HCT116 (cell line): Measurements from ENCODE around the gene KRT74. TPM values are rescaled to one million over a fixed set of nuclear protein-coding genes. Genes with fewer than 3 reads are reported as not detected.

ENCODE experiments used
- ATAC-seq: fragments of 200-7000 bp; cut with Tn5 transposase; 2 replicates; pipeline ENCODE4 v1.9.1; 2020; ENCODE audit warnings: mild to moderate bottlenecking, moderate library complexity
- BruUV-seq: library from RNA; stranded (reverse); fragments of 400-500 nt; replicated peaks from 2 replicates; lab custom pipeline; 2021; lab: Mats Ljungman, UMichigan
- CTCF ChIA-PET: fragments of 300-600 bp; sonication (Branson Sonifier 250); formaldehyde crosslinking; loops from one replicate; lab custom pipeline; 2021; ENCODE audit warnings: antibody characterized with exemption; lab: Charles Lee
- POLR2A ChIA-PET: fragments of 300-600, 350-600 bp; sonication (Branson Sonifier 250); formaldehyde crosslinking; loops from one replicate; lab custom pipeline; 2021; ENCODE audit warnings: antibody characterized with exemption; lab: Charles Lee
- RAD21 ChIA-PET, 2 experiments: fragments of 300-600 bp; sonication (Branson Sonifier 250); formaldehyde crosslinking; loops; one replicate each; lab custom pipeline; 2023; ENCODE audit warnings: low total read pairs in 2 of 2; ENCODE audit not compliant: uncharacterized antibody in 2 of 2, unreplicated experiment in 2 of 2, low non-redundant PET in 1 of 2; lab: Charles Lee
- DNase-seq: peaks from one replicate; pipeline ENCODE4 v3.0.0-alpha.2; 2010; ENCODE audit warnings: low read depth, low spot score
- H2AFZ ChIP-seq: fragments of 200-600 bp; shearing (Covaris generic), sonication (generic); 2 replicates; pipeline ENCODE4 v1.6.1; 2017; ENCODE audit warnings: low read depth, mixed run types, mixed read lengths, antibody characterized with exemption, low read length; ENCODE audit not compliant: poor library complexity, severe bottlenecking
- H3K27ac ChIP-seq: 2 replicates; pipeline ENCODE4 v1.5.1; 2012; ENCODE audit warnings: low read depth, low read length
- H3K27me3 ChIP-seq: fragments of 200-600 bp; sonication (generic); 2 replicates; pipeline ENCODE4 v1.6.1; 2016; ENCODE audit warnings: mixed run types, low read length, mixed read lengths; ENCODE audit not compliant: insufficient read depth
- H3K36me3 ChIP-seq, 2 experiments: fragments of 200-500 bp in 1 of 2; fragments of 200-600 bp in 1 of 2; sonication (Bioruptor generic) in 1 of 2; sonication (generic) in 1 of 2; 2 replicates each; pipeline versions ENCODE4 v1.5.1 to v1.6.1; 2014 to 2016; ENCODE audit warnings: low read length in 2 of 2, inconsistent platforms in 1 of 2, mixed read lengths in 1 of 2, mixed run types in 1 of 2; ENCODE audit not compliant: insufficient read depth in 2 of 2, control insufficient read depth in 1 of 2
- H3K4me1 ChIP-seq, 2 experiments: fragments of 200-600 bp in 1 of 2; sonication (generic) in 1 of 2; 2 replicates each; pipeline versions ENCODE4 v1.5.1 to v1.6.1; 2012 to 2017; ENCODE audit warnings: low read length in 2 of 2, inconsistent platforms in 1 of 2, mild to moderate bottlenecking in 1 of 2, mixed read lengths in 1 of 2, mixed run types in 1 of 2, moderate library complexity in 1 of 2; ENCODE audit not compliant: insufficient read depth in 2 of 2, control insufficient read depth in 1 of 2
- H3K4me2 ChIP-seq: fragments of 200-600 bp; sonication (generic); 2 replicates; pipeline ENCODE4 v1.6.1; 2017; ENCODE audit warnings: mixed run types, low read length, mixed read lengths
- H3K4me3 ChIP-seq, 2 experiments: fragments of 200-600 bp in 1 of 2; sonication (generic) in 1 of 2; replicated peaks in 1 of 2; 2 replicates each; pipeline ENCODE4 v1.5.1; 2011 to 2016; ENCODE audit warnings: low read length in 2 of 2, control low read depth in 1 of 2, low read depth in 1 of 2, mild to moderate bottlenecking in 1 of 2, mixed read lengths in 1 of 2, mixed run types in 1 of 2
- H3K79me2 ChIP-seq: fragments of 200-600 bp; sonication (generic); 2 replicates; pipeline ENCODE4 v1.6.1; 2017; ENCODE audit warnings: mild to moderate bottlenecking, mixed run types, low read length, moderate library complexity, mixed read lengths; ENCODE audit not compliant: insufficient read depth
- H3K9ac ChIP-seq: fragments of 200-600 bp; sonication (generic); 2 replicates; pipeline ENCODE4 v1.6.1; 2016; ENCODE audit warnings: low read length, mixed read lengths
- H3K9me2 ChIP-seq: fragments of 200-600 bp; sonication (generic), shearing (Covaris generic); 2 replicates; pipeline ENCODE4 v1.6.1; 2017; ENCODE audit warnings: mixed run types, mild to moderate bottlenecking, moderate library complexity; ENCODE audit not compliant: insufficient read depth
- H3K9me3 ChIP-seq, 2 experiments: fragments of 200-500 bp in 1 of 2; fragments of 200-600 bp in 1 of 2; sonication (Bioruptor generic) in 1 of 2; sonication (generic) in 1 of 2; 2 replicates each; pipeline ENCODE4 v1.6.1; 2014 to 2017; ENCODE audit warnings: low read length in 2 of 2, mixed read lengths in 2 of 2, inconsistent platforms in 1 of 2, low read depth in 1 of 2, mild to moderate bottlenecking in 1 of 2, mixed run types in 1 of 2, moderate library complexity in 1 of 2; ENCODE audit not compliant: control insufficient read depth in 1 of 2, insufficient read depth in 1 of 2
- H4K20me1 ChIP-seq: fragments of 200-600 bp; sonication (generic), shearing (Covaris generic); 2 replicates; pipeline ENCODE4 v1.6.1; 2017; ENCODE audit warnings: mixed run types, mild to moderate bottlenecking, moderate library complexity; ENCODE audit not compliant: insufficient read depth
- CBX3 ChIP-seq: IDR thresholded peaks from 2 replicates; pipeline ENCODE4 v1.6.1; 2012; ENCODE audit warnings: low read depth
- CEBPB ChIP-seq: IDR thresholded peaks from 2 replicates; pipeline ENCODE4 v1.6.1; 2012; ENCODE audit warnings: low read depth
- ELF1 ChIP-seq: IDR thresholded peaks from 2 replicates; pipeline ENCODE4 v1.6.1; 2012; ENCODE audit warnings: low read depth, borderline replicate concordance
- EZH2 ChIP-seq: fragments of 200-600 bp; sonication (generic); IDR thresholded peaks from 2 replicates; pipeline ENCODE4 v1.6.1; 2017; ENCODE audit warnings: antibody characterized with exemption, mixed run types
- EZH2phosphoT487 ChIP-seq: fragments of 200-600 bp; IDR thresholded peaks from 2 replicates; pipeline ENCODE4 v1.6.1; 2018; ENCODE audit warnings: antibody characterized with exemption, borderline replicate concordance
- FOSL1 ChIP-seq: IDR thresholded peaks from 2 replicates; pipeline ENCODE4 v1.6.1; 2012; ENCODE audit warnings: low read depth
- POLR2A ChIP-seq: IDR thresholded peaks from 2 replicates; pipeline ENCODE4 v1.7.0; 2011; ENCODE audit warnings: borderline replicate concordance; ENCODE audit not compliant: insufficient read depth, insufficient read length; ENCODE audit errors: extremely low read depth
- POLR2AphosphoS5 ChIP-seq: IDR thresholded peaks from 2 replicates; pipeline ENCODE4 v1.6.1; 2011; ENCODE audit warnings: mild to moderate bottlenecking, low read depth, low read length, moderate library complexity
- RAD21 ChIP-seq: IDR thresholded peaks from 2 replicates; pipeline ENCODE4 v1.6.1; 2012; ENCODE audit warnings: low read depth, mild to moderate bottlenecking
- SIN3A ChIP-seq: IDR thresholded peaks from 2 replicates; pipeline ENCODE4 v1.6.1; 2012; ENCODE audit warnings: low read depth
- SRF ChIP-seq: IDR thresholded peaks from 2 replicates; pipeline ENCODE4 v1.6.1; 2012; ENCODE audit warnings: low read depth
- ZFX ChIP-seq: fragments of 450-650 bp; IDR thresholded peaks from 2 replicates; pipeline ENCODE4 v1.6.1; 2017
- ZNF274 ChIP-seq: fragments of 200-500 bp; sonication (Bioruptor generic); IDR thresholded peaks from 2 replicates; pipeline ENCODE4 v1.6.1; 2014; ENCODE audit warnings: mild to moderate bottlenecking, low read depth, low read length, inconsistent platforms
- intact Hi-C: fragments of 100-400 bp; cut with micrococcal nuclease; formaldehyde crosslinking; loops from 2 replicates; pipeline ENCODE4 v1.10.0; 2022
- total RNA-seq: library from RNA; stranded (reverse); gene quantifications from one replicate; pipeline ENCODE4 v1.2.1, GENCODE V29; 2021; ENCODE audit not compliant: unreplicated experiment
- TF ChIP-seq, protein P1 (sequence below): IDR thresholded peaks from 2 replicates; pipeline ENCODE4 v1.6.1; 2011; ENCODE audit warnings: mild to moderate bottlenecking, low read length, moderate library complexity; ENCODE audit not compliant: insufficient replicate concordance; ENCODE audit errors: extremely low read depth
- TF ChIP-seq, protein P2 (sequence below): IDR thresholded peaks from 2 replicates; pipeline ENCODE4 v1.6.1; 2012
- TF ChIP-seq, protein P3 (sequence below), 3 experiments: fragments of 200-600 bp in 1 of 3; sonication (generic) in 1 of 3; IDR thresholded peaks in 2 of 3; conservative IDR thresholded peaks in 1 of 3; 2 replicates each; pipeline ENCODE4 v1.5.1; 2012 to 2017; ENCODE audit warnings: low read depth in 2 of 3, low read length in 2 of 3, antibody characterized with exemption in 1 of 3, borderline replicate concordance in 1 of 3, control low read depth in 1 of 3, mild to moderate bottlenecking in 1 of 3, mixed read lengths in 1 of 3, mixed run types in 1 of 3, moderate library complexity in 1 of 3; ENCODE audit not compliant: insufficient read depth in 1 of 3

KRT74 gene
- total RNA-seq, 1 experiment from 2014 or later: not detected

DNA sequence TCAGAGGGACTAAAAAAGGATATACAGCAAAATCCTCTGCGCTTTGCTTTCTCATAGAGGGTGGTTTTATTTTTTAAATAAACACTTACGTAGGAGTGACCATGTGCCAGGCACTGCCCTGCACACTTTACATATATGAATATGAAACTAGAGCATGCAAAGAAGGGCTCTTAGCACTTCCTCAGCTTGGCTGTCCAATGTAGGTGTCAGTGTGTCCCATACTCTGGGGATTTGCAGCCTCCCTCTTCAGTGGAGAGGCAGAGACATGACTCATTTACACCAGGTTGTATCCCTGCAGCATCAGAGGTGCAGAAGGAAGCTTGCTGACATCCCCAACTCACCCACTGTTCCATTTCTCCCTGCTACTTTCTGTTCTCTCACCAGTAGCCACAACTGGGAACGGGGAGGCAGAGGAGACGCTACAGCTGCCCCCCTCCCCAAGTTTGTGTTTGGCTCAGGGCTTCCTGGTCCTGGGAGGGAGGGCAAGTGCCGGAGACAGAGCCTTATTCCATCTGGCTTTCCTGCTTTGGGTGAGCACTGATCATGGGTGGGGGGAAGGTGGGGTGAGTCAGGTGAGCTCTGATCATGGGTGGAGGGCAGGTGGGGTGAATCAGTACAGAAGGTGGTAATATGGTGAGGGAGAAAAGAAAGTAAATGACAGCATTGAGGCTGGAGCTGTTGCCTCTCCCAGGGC, 48.6 kb downstream of the KRT74 start:
- TF ChIP-seq EZH2phosphoT487: no peak
- TF ChIP-seq CEBPB: no peak
- TF ChIP-seq, protein P1, sequence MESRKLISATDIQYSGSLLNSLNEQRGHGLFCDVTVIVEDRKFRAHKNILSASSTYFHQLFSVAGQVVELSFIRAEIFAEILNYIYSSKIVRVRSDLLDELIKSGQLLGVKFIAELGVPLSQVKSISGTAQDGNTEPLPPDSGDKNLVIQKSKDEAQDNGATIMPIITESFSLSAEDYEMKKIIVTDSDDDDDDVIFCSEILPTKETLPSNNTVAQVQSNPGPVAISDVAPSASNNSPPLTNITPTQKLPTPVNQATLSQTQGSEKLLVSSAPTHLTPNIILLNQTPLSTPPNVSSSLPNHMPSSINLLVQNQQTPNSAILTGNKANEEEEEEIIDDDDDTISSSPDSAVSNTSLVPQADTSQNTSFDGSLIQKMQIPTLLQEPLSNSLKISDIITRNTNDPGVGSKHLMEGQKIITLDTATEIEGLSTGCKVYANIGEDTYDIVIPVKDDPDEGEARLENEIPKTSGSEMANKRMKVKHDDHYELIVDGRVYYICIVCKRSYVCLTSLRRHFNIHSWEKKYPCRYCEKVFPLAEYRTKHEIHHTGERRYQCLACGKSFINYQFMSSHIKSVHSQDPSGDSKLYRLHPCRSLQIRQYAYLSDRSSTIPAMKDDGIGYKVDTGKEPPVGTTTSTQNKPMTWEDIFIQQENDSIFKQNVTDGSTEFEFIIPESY: no peak
- TF ChIP-seq POLR2A: no peak
- TF ChIP-seq, protein P2, sequence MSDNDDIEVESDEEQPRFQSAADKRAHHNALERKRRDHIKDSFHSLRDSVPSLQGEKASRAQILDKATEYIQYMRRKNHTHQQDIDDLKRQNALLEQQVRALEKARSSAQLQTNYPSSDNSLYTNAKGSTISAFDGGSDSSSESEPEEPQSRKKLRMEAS: no peak
- TF ChIP-seq, protein P3, sequence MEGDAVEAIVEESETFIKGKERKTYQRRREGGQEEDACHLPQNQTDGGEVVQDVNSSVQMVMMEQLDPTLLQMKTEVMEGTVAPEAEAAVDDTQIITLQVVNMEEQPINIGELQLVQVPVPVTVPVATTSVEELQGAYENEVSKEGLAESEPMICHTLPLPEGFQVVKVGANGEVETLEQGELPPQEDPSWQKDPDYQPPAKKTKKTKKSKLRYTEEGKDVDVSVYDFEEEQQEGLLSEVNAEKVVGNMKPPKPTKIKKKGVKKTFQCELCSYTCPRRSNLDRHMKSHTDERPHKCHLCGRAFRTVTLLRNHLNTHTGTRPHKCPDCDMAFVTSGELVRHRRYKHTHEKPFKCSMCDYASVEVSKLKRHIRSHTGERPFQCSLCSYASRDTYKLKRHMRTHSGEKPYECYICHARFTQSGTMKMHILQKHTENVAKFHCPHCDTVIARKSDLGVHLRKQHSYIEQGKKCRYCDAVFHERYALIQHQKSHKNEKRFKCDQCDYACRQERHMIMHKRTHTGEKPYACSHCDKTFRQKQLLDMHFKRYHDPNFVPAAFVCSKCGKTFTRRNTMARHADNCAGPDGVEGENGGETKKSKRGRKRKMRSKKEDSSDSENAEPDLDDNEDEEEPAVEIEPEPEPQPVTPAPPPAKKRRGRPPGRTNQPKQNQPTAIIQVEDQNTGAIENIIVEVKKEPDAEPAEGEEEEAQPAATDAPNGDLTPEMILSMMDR (IDR thresholded peaks at IDR 0.05 in 2 of 3, conservative IDR thresholded peaks at IDR 0.05 in 1 of 3; ENCODE audit: borderline replicate concordance in 1 of 3, insufficient read depth in 1 of 3, low read depth in 2 of 3, low read length in 2 of 3): no peak
- no peak for TF ChIP-seq FOSL1
- no peak for TF ChIP-seq EZH2
- no peak for TF ChIP-seq SIN3A
- no peak for TF ChIP-seq POLR2AphosphoS5
- TF ChIP-seq SRF: no peak
- TF ChIP-seq ZFX: no peak
- no peak for TF ChIP-seq RAD21
- TF ChIP-seq ZNF274: no peak
- TF ChIP-seq CBX3: no peak
- no peak for TF ChIP-seq ELF1
- Histone ChIP-seq H3K4me2 (peak overlapping the region; percentile 14; the same call in 1 of the 2 replicates), H3K36me3 (no peaks in the 10 kb centered on the region), H4K20me1 (no peaks in the 10 kb centered on the region), H3K9me3 (no peaks in the 10 kb centered on the region), H3K27me3 (no peaks in the 10 kb centered on the region), H3K79me2 (no peaks in the 10 kb centered on the region), H3K27ac (no peak overlapping the region), H3K9me2 (no peaks in the 10 kb centered on the region), H3K4me1 (peaks cover 34 to 60% of the 10 kb centered on the region in 2 experiments), H3K4me3 (no peak overlapping the region), H3K9ac (no peak overlapping the region), H2AFZ (no peak overlapping the region)
- DNase-seq (no peak), ATAC-seq (no peak)
- ChIA-PET RAD21 (no interaction called here), POLR2A (no interaction called here), CTCF (no interaction called here)
- intact Hi-C loops: no loop called here
- BruUV-seq: no TSS peak
